ENCODE measurements around the gene WSCD2. TPM values are rescaled to one million over a fixed set of nuclear protein-coding genes. Genes with fewer than 3 reads are reported as not detected.

Gene WSCD2
- total RNA-seq, 2 experiments from 2014 or later = not detected

DNA sequence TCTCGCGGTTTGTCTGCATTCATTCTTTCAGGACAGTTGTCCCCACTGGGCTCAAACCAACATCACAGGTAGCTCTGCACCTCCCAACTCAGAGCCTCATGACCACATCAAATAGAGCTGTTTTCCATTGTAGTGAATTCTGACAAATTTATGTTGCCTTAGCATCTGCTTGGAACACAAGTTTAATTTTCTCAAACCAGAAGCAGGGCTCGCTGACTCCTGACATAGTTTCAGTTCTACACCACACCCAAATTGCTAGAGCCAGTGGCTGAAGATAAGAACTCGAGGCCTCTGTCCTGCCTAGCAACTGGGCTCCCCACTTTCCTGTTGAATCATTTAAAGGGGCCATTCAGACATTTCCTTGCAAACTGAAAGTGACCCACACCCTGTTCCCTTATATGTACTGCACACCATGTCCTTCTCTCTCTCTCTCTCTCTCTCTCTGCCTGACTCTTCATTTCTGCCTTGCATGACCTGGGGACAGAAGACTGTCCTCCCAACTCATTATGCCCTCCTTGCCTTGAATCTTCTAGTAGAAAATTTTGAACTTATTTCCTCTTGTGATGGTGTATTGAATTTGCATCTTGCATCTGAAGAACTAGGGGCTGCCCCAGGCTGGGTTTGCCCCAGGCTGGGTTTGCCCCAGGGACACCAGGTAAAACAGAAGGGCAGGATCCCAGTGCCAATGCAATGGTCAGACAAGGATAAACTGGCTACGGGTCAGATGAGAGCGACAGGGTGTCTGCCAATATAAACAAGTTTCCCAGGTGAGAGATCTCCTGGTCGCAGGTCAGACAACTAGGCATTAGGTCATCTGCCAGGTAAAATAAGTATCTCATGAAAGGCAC lies 9.7 kb upstream of the WSCD2 start:
- Histone ChIP-seq H3K9me3 (ENCODE audit: control insufficient read depth in 1 of 2, insufficient read depth in 1 of 2, low read length in 2 of 2) (peaks cover 0 to 5% of the 10 kb centered on the region in 2 experiments), H3K36me3 (ENCODE audit: insufficient read depth, low read length) (no peaks in the 10 kb centered on the region), H3K27ac (ENCODE audit: low read depth in 1 of 2, low read length in 2 of 2) (no peak overlapping the region), H3K4me1 (ENCODE audit: insufficient read depth, low read length) (no peaks in the 10 kb centered on the region), H3K27me3 (ENCODE audit: control insufficient read depth in 1 of 2, insufficient read depth in 2 of 2, low read length in 2 of 2) (peaks cover 0 to 6% of the 10 kb centered on the region in 2 experiments), H3K4me3 (ENCODE audit: low read length) (no peak overlapping the region)
- TF ChIP-seq, protein P1, sequence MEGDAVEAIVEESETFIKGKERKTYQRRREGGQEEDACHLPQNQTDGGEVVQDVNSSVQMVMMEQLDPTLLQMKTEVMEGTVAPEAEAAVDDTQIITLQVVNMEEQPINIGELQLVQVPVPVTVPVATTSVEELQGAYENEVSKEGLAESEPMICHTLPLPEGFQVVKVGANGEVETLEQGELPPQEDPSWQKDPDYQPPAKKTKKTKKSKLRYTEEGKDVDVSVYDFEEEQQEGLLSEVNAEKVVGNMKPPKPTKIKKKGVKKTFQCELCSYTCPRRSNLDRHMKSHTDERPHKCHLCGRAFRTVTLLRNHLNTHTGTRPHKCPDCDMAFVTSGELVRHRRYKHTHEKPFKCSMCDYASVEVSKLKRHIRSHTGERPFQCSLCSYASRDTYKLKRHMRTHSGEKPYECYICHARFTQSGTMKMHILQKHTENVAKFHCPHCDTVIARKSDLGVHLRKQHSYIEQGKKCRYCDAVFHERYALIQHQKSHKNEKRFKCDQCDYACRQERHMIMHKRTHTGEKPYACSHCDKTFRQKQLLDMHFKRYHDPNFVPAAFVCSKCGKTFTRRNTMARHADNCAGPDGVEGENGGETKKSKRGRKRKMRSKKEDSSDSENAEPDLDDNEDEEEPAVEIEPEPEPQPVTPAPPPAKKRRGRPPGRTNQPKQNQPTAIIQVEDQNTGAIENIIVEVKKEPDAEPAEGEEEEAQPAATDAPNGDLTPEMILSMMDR (IDR thresholded peaks at IDR 0.05) = no peak
- H3K9me3 Mint-ChIP-seq = no peaks in the 10 kb centered on the region
- peak in 1 of 14 experiments; percentile 4 for DNase-seq
- no peak for ATAC-seq (ENCODE audit: poor library complexity)
- intact Hi-C loops (cut with DNase I, micrococcal nuclease) = no loop called here
- H3K36me3 Mint-ChIP-seq (ENCODE audit: low read depth) = no peaks in the 10 kb centered on the region
- peaks cover 42% of the 10 kb centered on the region for H3K27me3 Mint-ChIP-seq
- no peak overlapping the region for H3K27ac Mint-ChIP-seq
- POLR2A ChIA-PET = no interaction called here
- H3K4me3 Mint-ChIP-seq = no peak overlapping the region
- CTCF ChIA-PET = no interaction called here
- no peaks in the 10 kb centered on the region for H3K4me1 Mint-ChIP-seq (ENCODE audit: low read depth)

DNA sequence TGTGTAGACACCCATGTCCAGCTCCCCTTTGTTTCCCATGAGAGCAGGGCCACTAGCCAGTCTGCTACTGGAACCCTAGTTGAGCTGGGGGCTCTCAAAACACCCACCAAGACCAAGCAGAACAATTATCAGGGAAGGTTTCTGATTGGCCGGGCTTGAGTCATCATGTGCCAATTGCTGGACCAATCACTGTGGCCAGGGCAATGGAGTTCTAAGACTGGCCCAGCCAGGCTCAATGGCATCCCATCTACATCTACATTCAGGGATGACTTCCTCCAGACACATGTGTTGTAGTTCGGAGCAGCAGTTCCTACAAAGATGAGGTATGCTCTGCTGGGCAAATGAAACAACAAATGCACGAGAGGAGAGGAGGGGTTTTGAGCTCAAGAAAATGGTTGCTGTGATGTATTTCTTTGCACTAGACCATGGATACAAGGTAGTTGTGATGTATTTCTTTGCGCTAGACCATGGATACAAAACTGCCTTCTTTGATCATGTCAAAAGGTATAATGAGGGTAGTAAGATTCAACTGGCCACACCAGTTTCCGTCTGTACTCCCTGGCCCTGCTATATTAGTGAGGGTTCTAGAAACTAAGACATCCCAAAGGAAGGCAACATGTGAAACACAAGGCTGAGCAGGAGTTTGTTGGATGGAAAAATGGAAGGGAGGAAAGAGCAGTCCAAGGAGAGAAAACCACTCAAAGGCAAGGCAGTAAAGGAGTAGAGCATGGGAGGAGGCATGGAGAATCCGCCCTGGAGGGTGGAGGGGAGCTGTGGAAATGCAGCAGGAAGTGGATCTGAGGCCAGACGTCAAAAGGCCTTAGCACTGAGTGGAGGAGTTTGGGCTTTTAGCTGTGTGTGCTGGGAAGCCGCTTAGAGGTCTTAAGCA lies 8.9 kb upstream of the WSCD2 start:
- ChIA-PET POLR2A (no interaction called here), CTCF (no interaction called here)
- no peak for DNase-seq
- Mint-ChIP-seq H3K27ac (no peak overlapping the region), H3K9me3 (no peaks in the 10 kb centered on the region), H3K4me3 (no peak overlapping the region), H3K27me3 (peaks cover 44% of the 10 kb centered on the region), H3K4me1 (ENCODE audit: low read depth) (no peaks in the 10 kb centered on the region), H3K36me3 (ENCODE audit: low read depth) (no peaks in the 10 kb centered on the region)
- TF ChIP-seq, protein P1 (IDR thresholded peaks at IDR 0.05) = no peak
- intact Hi-C loops (cut with DNase I, micrococcal nuclease) = no loop called here
- Histone ChIP-seq H3K4me1 (ENCODE audit: insufficient read depth, low read length) (no peaks in the 10 kb centered on the region), H3K4me3 (ENCODE audit: low read length) (no peak overlapping the region), H3K36me3 (ENCODE audit: insufficient read depth, low read length) (no peaks in the 10 kb centered on the region), H3K27me3 (ENCODE audit: control insufficient read depth in 1 of 2, insufficient read depth in 2 of 2, low read length in 2 of 2) (peaks cover 0 to 6% of the 10 kb centered on the region in 2 experiments), H3K27ac (ENCODE audit: low read depth in 1 of 2, low read length in 2 of 2) (no peak overlapping the region), H3K9me3 (ENCODE audit: control insufficient read depth in 1 of 2, insufficient read depth in 1 of 2, low read length in 2 of 2) (peaks cover 0 to 5% of the 10 kb centered on the region in 2 experiments)
- ATAC-seq (ENCODE audit: poor library complexity) = no peak

DNA sequence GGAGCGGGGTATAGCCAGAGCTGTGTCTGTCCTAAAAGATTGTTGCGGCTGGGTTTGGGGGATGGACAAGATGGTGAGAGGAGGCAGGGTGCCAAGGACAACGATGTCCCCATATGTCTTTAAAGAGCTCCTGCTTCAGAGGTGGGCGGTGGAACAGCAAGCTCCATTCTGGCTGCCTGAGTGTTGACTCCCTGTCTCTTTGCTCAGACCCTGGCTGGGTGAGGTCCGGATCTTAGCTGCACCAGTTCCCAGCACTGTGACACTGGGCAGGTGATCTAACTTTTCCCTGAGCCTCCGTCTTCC lies 8.3 kb upstream of the WSCD2 start:
- Histone ChIP-seq H3K27me3 (ENCODE audit: control insufficient read depth in 1 of 2, insufficient read depth in 2 of 2, low read length in 2 of 2) (peaks cover under 1 to 9% of the 10 kb centered on the region in 2 experiments), H3K9me3 (ENCODE audit: control insufficient read depth in 1 of 2, insufficient read depth in 1 of 2, low read length in 2 of 2) (peaks cover 0 to 5% of the 10 kb centered on the region in 2 experiments), H3K4me1 (ENCODE audit: insufficient read depth, low read length) (no peaks in the 10 kb centered on the region), H3K36me3 (ENCODE audit: insufficient read depth, low read length) (no peaks in the 10 kb centered on the region), H3K27ac (ENCODE audit: low read depth in 1 of 2, low read length in 2 of 2) (no peak overlapping the region), H3K4me3 (ENCODE audit: low read length) (no peak overlapping the region)
- ATAC-seq (ENCODE audit: poor library complexity) (no peak), DNase-seq (no peak)
- no peaks in the 10 kb centered on the region for H3K4me1 Mint-ChIP-seq (ENCODE audit: low read depth)
- TF ChIP-seq, protein P1 (IDR thresholded peaks at IDR 0.05) = no peak
- H3K27me3 Mint-ChIP-seq = peaks cover 46% of the 10 kb centered on the region
- ChIA-PET POLR2A (no interaction called here), CTCF (no interaction called here)
- H3K27ac Mint-ChIP-seq = no peak overlapping the region
- intact Hi-C loops (cut with DNase I, micrococcal nuclease) = no loop called here
- no peak overlapping the region for H3K4me3 Mint-ChIP-seq
- H3K36me3 Mint-ChIP-seq (ENCODE audit: low read depth) = no peaks in the 10 kb centered on the region
- H3K9me3 Mint-ChIP-seq = no peaks in the 10 kb centered on the region

Data from CD4-positive, alpha-beta T cell (primary cell).